Caco-2 (cell line): ENCODE results near the gene DENND1B. TPM values are rescaled to one million over a fixed set of nuclear protein-coding genes. Genes with fewer than 3 reads are reported as not detected.

Source experiments
- BruUV-seq: library from RNA; stranded (reverse); fragments of 400-500 nt; replicated peaks from 2 replicates; lab custom pipeline; 2021; lab: Mats Ljungman, UMichigan
- CTCF ChIA-PET: fragments of 300-600 bp; sonication (Branson Sonifier 250); formaldehyde crosslinking; loops from one replicate; lab custom pipeline; 2022; ENCODE audit warnings: antibody characterized with exemption; lab: Charles Lee
- POLR2A ChIA-PET: fragments of 300-600 bp; sonication (Branson Sonifier 250); formaldehyde crosslinking; loops from one replicate; lab custom pipeline; 2022; ENCODE audit warnings: antibody characterized with exemption; lab: Charles Lee
- DNase-seq, 2 experiments: peaks; one replicate each; pipeline versions ENCODE4 v3.0.0 to v3.0.0-alpha.2; 2020 to 2022
- H3K27me3 ChIP-seq: replicated peaks from 2 replicates; pipeline ENCODE4 v1.6.0; 2011; ENCODE audit warnings: low read length; ENCODE audit not compliant: control insufficient read depth, insufficient read depth
- H3K36me3 ChIP-seq: 2 replicates; pipeline ENCODE4 v1.5.1; 2011; ENCODE audit warnings: low read length; ENCODE audit not compliant: control insufficient read depth, insufficient read depth
- H3K4me1 ChIP-seq: fragments of 250-450 bp; sonication (Bioruptor Pico); 2 replicates; pipeline ENCODE4 v1.5.1; 2020; ENCODE audit warnings: mild to moderate bottlenecking
- H3K4me3 ChIP-seq: 2 replicates; pipeline ENCODE4 v1.5.1; 2011; ENCODE audit warnings: low read depth, mild to moderate bottlenecking, control low read depth, low read length
- H3K9me3 ChIP-seq: fragments of 250-450 bp; sonication (Bioruptor Pico); 2 replicates; pipeline ENCODE4 v1.5.1; 2020; ENCODE audit warnings: mild to moderate bottlenecking, moderate library complexity
- H3K27ac Mint-ChIP-seq: one replicate; pipeline ENCODE4 v1.8.0; 2022; ENCODE audit warnings: mixed read lengths; ENCODE audit not compliant: unreplicated experiment
- H3K27me3 Mint-ChIP-seq: one replicate; pipeline ENCODE4 v1.8.0; 2022; ENCODE audit warnings: mixed read lengths; ENCODE audit not compliant: insufficient read depth, unreplicated experiment
- H3K36me3 Mint-ChIP-seq: one replicate; pipeline ENCODE4 v1.8.0; 2022; ENCODE audit warnings: mild to moderate bottlenecking, mixed read lengths; ENCODE audit not compliant: insufficient read depth, unreplicated experiment
- H3K4me1 Mint-ChIP-seq: one replicate; pipeline ENCODE4 v1.8.0; 2022; ENCODE audit warnings: low read depth, mixed read lengths; ENCODE audit not compliant: unreplicated experiment
- H3K4me3 Mint-ChIP-seq: one replicate; pipeline ENCODE4 v1.8.0; 2022; ENCODE audit warnings: mild to moderate bottlenecking, moderate library complexity, mixed read lengths; ENCODE audit not compliant: unreplicated experiment
- H3K9me3 Mint-ChIP-seq: one replicate; pipeline ENCODE4 v1.8.0; 2022; ENCODE audit warnings: mixed read lengths; ENCODE audit not compliant: unreplicated experiment
- CTCF ChIP-seq, 2 experiments: fragments of 200-600 bp in 1 of 2; IDR thresholded peaks; 1 replicate in 1 of 2; 2 replicates in 1 of 2; pipeline versions ENCODE4 v1.5.1 to v1.8.0; 2011 to 2022; ENCODE audit warnings: antibody characterized with exemption in 1 of 2, control low read depth in 1 of 2, inconsistent platforms in 1 of 2, low read depth in 1 of 2, low read length in 1 of 2, mild to moderate bottlenecking in 1 of 2, moderate library complexity in 1 of 2; ENCODE audit not compliant: insufficient read depth in 1 of 2, severe bottlenecking in 1 of 2, unreplicated experiment in 1 of 2
- intact Hi-C: fragments of 100-400 bp; cut with micrococcal nuclease; formaldehyde crosslinking; loops from one replicate; pipeline ENCODE4 v1.10.0; 2022; ENCODE audit not compliant: unreplicated experiment
- total RNA-seq: library from RNA; stranded (reverse); gene quantifications from 2 replicates; pipeline ENCODE4 v1.2.3, GENCODE V29; 2022

DENND1B gene
- total RNA-seq, 1 experiment from 2014 or later = 9.6 TPM

DNA sequence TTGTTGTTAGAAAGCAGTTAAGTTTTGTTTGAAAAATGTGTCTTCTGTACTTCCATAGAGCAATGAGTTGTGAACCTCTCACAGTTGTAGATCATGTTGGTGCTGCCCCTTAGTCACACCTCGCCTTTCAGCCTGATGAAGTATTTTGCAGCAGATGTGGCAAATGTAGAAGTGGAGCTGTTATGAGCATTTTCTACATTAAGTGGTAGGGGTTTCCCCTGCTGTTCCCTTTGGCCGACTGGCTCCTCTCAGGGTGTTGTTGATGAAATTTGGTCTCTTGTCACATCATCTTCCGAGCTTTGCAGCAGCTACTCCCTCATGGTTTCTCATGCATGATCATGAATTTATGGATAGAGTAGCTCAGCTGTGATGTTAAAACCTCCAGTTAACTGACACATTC is 33.6 kb upstream of the DENND1B start:
- POLR2A ChIA-PET = no interaction called here

DNA sequence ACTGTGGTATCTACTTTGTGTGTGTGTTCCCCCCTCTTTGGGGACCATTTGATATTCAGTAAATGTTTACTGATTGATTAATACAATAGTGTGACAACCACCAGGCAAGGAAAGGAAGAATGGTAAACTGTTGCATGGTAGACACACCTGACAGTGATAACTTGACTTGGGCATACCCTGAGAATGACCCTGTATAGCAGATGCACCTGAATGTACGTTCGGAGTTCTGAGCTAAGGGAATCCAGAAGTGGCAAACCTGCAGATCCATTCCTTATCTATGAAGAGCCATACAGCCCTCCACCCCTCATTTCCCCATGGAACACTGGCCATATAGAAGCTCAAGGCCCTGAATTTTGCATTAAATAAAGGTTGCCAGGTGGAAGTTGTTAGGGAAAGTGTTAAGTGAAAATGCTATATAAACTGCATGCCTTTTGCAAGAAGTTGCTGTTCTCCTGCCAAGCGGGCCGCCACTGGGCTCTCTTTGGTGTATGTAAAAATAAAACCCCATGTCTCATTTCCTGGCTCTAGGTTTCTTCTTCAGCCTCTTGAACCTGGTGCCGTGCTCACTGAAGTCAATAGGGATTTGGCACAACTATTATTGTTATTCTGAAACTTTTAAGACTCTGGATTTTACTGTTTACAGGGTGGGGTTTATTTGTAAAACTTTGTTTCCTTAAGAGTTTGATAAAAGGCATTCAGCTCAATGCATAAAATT is 32.6 kb upstream of the DENND1B start:
- H3K4me3 Mint-ChIP-seq = no peak overlapping the region
- no TSS peak for BruUV-seq
- ChIA-PET CTCF (no interaction called here), POLR2A (no interaction called here)
- intact Hi-C loops = no loop called here
- H3K9me3 Mint-ChIP-seq = peaks cover 9% of the 10 kb centered on the region
- no peaks in the 10 kb centered on the region for H3K9me3 ChIP-seq
- H3K4me1 Mint-ChIP-seq = peaks cover 7% of the 10 kb centered on the region
- H3K4me1 ChIP-seq = no peaks in the 10 kb centered on the region
- no peak for DNase-seq
- no peaks in the 10 kb centered on the region for H3K27me3 Mint-ChIP-seq
- no peak overlapping the region for H3K4me3 ChIP-seq
- H3K27me3 ChIP-seq = no peaks in the 10 kb centered on the region
- no peaks in the 10 kb centered on the region for H3K36me3 ChIP-seq
- H3K27ac Mint-ChIP-seq = no peak overlapping the region
- no peak for TF ChIP-seq CTCF (IDR thresholded peaks at IDR 0.05; ENCODE audit: insufficient read depth in 1 of 2, low read depth in 1 of 2, low read length in 1 of 2, severe bottlenecking in 1 of 2, unreplicated experiment in 1 of 2)
- no peaks in the 10 kb centered on the region for H3K36me3 Mint-ChIP-seq

More for the DNA sequence above, 33.6 kb upstream of the DENND1B start:
- Mint-ChIP-seq H3K9me3 (peaks cover 9% of the 10 kb centered on the region), H3K27me3 (no peaks in the 10 kb centered on the region), H3K4me3 (no peak overlapping the region), H3K4me1 (peaks cover 7% of the 10 kb centered on the region), H3K27ac (no peak overlapping the region), H3K36me3 (no peaks in the 10 kb centered on the region)
- DNase-seq = no peak
- TF ChIP-seq CTCF (IDR thresholded peaks at IDR 0.05; ENCODE audit: insufficient read depth in 1 of 2, low read depth in 1 of 2, low read length in 1 of 2, severe bottlenecking in 1 of 2, unreplicated experiment in 1 of 2) = no peak
- H3K4me3 ChIP-seq = no peak overlapping the region
- CTCF ChIA-PET = no interaction called here
- no peaks in the 10 kb centered on the region for H3K9me3 ChIP-seq
- no TSS peak for BruUV-seq
- no peaks in the 10 kb centered on the region for H3K36me3 ChIP-seq
- no peaks in the 10 kb centered on the region for H3K27me3 ChIP-seq
- intact Hi-C loops = no loop called here
- H3K4me1 ChIP-seq = no peaks in the 10 kb centered on the region

GRCh38 chr1:197807216-197807615 is 31.9 kb upstream of the DENND1B start:
- no peak for TF ChIP-seq CTCF (IDR thresholded peaks at IDR 0.05; ENCODE audit: insufficient read depth in 1 of 2, low read depth in 1 of 2, low read length in 1 of 2, severe bottlenecking in 1 of 2, unreplicated experiment in 1 of 2)
- Mint-ChIP-seq H3K36me3 (no peaks in the 10 kb centered on the region), H3K4me3 (no peak overlapping the region), H3K27ac (no peak overlapping the region), H3K4me1 (peaks cover 7% of the 10 kb centered on the region), H3K9me3 (peaks cover 10% of the 10 kb centered on the region), H3K27me3 (no peaks in the 10 kb centered on the region)
- Histone ChIP-seq H3K4me1 (no peaks in the 10 kb centered on the region), H3K27me3 (no peaks in the 10 kb centered on the region), H3K4me3 (no peak overlapping the region), H3K9me3 (no peaks in the 10 kb centered on the region), H3K36me3 (no peaks in the 10 kb centered on the region)
- POLR2A ChIA-PET = no interaction called here
- intact Hi-C loops = no loop called here
- no TSS peak for BruUV-seq
- DNase-seq = no peak
- CTCF ChIA-PET = no interaction called here
